ENCODE data around the gene GNAI3.

GNAI3 gene

DNA sequence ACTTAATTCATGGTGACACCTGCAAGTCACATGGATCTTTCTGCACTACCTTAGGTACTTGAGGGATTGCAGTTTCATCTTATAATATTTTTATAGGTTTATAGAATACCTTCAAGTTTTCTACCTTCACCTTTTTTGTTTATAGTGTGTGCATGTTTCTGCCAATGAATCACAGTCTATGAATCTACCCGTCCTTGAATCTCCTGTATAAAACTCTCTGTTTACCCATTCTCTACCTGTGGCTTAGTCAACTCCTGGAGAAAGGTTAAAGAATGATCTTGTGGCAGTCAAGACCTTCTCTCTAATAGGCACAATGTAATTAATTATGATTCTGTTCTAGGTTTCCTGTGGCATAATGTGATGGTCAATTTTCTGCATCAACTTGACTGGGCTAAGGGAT, 116.3 kb downstream of the GNAI3 start:
- in situ Hi-C loops (cut with MboI; ENCODE audit: low sequenced_read_pairs, unreplicated experiment): loop anchor here (10.0 kb wide), 1 partner anchor 50 kb away; the partner anchor contains the start of gene GSTM5
- TF ChIP-seq, protein P1, sequence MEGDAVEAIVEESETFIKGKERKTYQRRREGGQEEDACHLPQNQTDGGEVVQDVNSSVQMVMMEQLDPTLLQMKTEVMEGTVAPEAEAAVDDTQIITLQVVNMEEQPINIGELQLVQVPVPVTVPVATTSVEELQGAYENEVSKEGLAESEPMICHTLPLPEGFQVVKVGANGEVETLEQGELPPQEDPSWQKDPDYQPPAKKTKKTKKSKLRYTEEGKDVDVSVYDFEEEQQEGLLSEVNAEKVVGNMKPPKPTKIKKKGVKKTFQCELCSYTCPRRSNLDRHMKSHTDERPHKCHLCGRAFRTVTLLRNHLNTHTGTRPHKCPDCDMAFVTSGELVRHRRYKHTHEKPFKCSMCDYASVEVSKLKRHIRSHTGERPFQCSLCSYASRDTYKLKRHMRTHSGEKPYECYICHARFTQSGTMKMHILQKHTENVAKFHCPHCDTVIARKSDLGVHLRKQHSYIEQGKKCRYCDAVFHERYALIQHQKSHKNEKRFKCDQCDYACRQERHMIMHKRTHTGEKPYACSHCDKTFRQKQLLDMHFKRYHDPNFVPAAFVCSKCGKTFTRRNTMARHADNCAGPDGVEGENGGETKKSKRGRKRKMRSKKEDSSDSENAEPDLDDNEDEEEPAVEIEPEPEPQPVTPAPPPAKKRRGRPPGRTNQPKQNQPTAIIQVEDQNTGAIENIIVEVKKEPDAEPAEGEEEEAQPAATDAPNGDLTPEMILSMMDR (IDR thresholded peaks at IDR 0.05; ENCODE audit: borderline replicate concordance, control extremely low read depth, extremely low read depth, insufficient read depth, missing control alignments): no peak
- DNase-seq (ENCODE audit: low spot score): no peak

DNA sequence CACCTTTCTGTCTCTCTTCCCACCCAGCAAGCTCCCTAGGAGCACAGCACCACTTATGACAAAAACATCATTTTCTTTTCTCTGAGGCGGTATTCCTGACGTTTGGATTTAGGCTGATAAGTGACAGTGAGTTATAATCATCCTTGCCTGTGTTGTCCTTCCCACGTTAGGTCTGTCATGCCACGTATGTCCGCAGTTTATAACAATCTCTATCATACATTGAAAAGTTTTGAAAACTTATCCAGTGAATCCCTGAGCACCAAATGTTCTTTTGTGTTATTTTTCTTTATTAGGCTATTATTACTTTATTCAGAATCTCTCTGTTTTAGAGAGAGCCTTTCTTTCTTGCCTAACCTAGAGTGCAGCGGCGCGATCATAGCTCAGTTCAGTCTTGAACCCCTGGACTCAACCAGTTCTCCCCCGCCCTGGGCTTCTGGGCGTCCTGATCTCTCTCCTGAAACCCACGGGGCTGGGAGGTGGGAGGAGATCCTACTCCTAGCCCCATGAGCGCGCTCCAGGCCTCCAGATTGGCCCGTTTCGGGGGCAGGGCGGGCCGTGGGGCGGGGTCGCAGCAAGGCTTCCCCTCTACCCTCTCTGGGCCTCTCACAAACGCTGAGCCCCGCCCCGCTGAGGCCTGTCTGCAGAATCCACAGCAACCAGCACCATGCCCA, 119.2 kb downstream of the GNAI3 start, which contains the start of gene GSTM2:
TSS of gene GSTM2 (plus strand) at position 606 of the 671 bp plus-strand sequence. CDS start at position 665, 59 bp downstream.
- in situ Hi-C loops (cut with MboI; ENCODE audit: low sequenced_read_pairs, unreplicated experiment): loop anchor here (10.0 kb wide), 1 partner anchor 47 kb away; the partner anchor contains the start of gene GSTM5
- DNase-seq (ENCODE audit: low spot score): peak; percentile 88
- TF ChIP-seq, protein P1 (IDR thresholded peaks at IDR 0.05; ENCODE audit: borderline replicate concordance, control extremely low read depth, extremely low read depth, insufficient read depth, missing control alignments): no peak
